HG03571 (cell line): ENCODE data around the gene PRDM10.

Experiments
- ATAC-seq: cut with Tn5 transposase; IDR thresholded peaks from one replicate; pipeline ENCODE4 v1.9.1; 2021; ENCODE audit not compliant: unreplicated experiment

Gene PRDM10

DNA sequence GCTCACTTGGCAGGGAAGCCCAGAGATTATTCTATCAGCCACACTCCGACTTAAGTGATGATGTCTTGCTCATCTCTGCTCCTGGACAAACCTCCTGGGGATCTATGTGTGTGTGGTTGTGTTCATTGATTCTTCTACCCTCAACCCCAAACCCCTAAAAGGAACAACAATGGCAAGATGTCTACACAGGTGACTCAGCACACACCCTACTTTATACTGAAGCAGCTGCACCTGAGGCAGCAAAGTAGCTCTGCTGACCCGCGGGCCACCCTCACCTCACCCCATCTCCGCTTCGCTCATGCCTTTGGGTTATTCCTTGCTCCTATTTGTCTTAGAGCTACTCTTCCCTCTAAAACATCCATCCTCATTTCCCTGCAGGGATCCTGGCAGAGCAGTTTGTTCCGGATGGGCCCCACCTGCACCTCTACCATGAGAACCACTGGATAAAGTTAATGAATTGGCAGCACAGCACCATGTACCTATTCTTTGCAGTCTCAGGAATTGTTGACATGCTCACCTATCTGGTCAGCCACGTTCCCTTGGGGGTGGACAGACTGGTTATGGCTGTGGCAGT, 148.3 kb downstream of the PRDM10 start:
- no peak for ATAC-seq

GRCh38 chr11:129853518-129854231, 149.0 kb downstream of the PRDM10 start:
- no peak for ATAC-seq

GRCh38 chr11:129852125-129852740, 150.4 kb downstream of the PRDM10 start:
- no peak for ATAC-seq
